ENCODE measurements around the gene BCL2L15.

The BCL2L15 gene

DNA sequence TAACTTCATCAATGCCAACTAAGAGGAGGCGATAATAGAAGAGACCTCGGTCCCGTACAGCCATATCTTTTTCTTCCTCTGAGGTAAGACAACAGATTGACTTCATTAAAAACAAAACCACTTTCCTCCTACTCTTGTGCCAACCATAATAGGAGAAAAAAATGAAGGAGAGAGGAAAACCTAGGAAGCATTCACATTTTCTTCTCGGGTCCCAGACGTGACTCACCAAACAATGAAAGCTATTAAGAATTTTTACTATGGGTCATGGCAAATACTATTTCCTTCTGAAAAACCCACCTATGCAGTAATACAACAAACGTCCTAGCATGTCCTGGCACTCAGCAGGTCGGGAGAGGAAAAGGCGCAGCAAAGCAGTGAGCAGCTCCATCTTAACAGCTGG is 8.6 kb upstream of the BCL2L15 start:
- Histone ChIP-seq H3K9ac (ENCODE audit: low read depth, low read length) (no peak overlapping the region), H3K36me3 (ENCODE audit: insufficient read depth, low read length) (peaks cover 11% of the 10 kb centered on the region), H3K4me1 (ENCODE audit: insufficient read depth, low read length) (no peaks in the 10 kb centered on the region), H3K9me3 (ENCODE audit: control insufficient read depth, insufficient read depth, low read length) (no peaks in the 10 kb centered on the region)

GRCh38 chr1:113895098-113895497 is 7.7 kb upstream of the BCL2L15 start:
- H3K4me1 ChIP-seq (ENCODE audit: insufficient read depth, low read length) = no peaks in the 10 kb centered on the region
- no peak overlapping the region for H3K9ac ChIP-seq (ENCODE audit: low read depth, low read length)
- H3K9me3 ChIP-seq (ENCODE audit: control insufficient read depth, insufficient read depth, low read length) = no peaks in the 10 kb centered on the region
- peaks cover 9% of the 10 kb centered on the region for H3K36me3 ChIP-seq (ENCODE audit: insufficient read depth, low read length)

GRCh38 chr1:113893267-113893666 is 5.9 kb upstream of the BCL2L15 start:
- H3K9ac ChIP-seq (ENCODE audit: low read depth, low read length) = no peak overlapping the region
- H3K9me3 ChIP-seq (ENCODE audit: control insufficient read depth, insufficient read depth, low read length) = no peaks in the 10 kb centered on the region
- H3K36me3 ChIP-seq (ENCODE audit: insufficient read depth, low read length) = peaks cover 2% of the 10 kb centered on the region
- no peaks in the 10 kb centered on the region for H3K4me1 ChIP-seq (ENCODE audit: insufficient read depth, low read length)

DNA sequence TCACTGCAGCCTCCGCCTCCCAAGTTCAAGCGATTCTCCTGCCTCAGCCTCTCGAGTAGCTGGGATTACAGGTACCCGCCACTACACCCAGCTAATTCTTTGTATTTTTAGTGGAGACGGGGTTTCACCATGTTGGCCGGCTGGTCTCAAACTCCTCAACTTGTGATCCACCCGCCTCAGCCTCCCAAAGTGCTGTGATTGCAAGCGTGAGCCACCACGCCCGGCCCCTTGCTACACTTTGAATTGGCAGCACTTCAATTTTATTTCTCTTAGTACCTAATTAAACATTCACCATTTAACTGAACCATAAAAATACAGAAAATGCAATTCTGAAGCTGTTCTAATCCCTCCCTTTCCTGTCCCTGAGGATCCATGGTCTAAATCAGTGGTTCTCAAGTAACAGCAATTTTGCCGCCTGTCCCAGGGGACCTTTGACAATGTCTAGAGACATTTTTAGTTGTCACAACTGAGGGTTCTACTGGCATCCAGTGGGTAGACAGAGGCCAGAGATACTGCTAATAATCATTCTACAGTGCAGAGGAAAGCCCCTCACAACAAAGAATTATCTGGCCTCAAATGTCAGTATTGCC is 4.3 kb upstream of the BCL2L15 start:
- H3K9me3 ChIP-seq (ENCODE audit: control insufficient read depth, insufficient read depth, low read length) = no peaks in the 10 kb centered on the region
- no peaks in the 10 kb centered on the region for H3K4me1 ChIP-seq (ENCODE audit: insufficient read depth, low read length)
- H3K9ac ChIP-seq (ENCODE audit: low read depth, low read length) = no peak overlapping the region
- peaks cover 2% of the 10 kb centered on the region; the same call in 1 of the 2 replicates for H3K36me3 ChIP-seq (ENCODE audit: insufficient read depth, low read length)

- H3K4me1 ChIP-seq (ENCODE audit: insufficient read depth, low read length) = no peaks in the 10 kb centered on the region
- no peak overlapping the region for H3K9ac ChIP-seq (ENCODE audit: low read depth, low read length)
- H3K36me3 ChIP-seq (ENCODE audit: insufficient read depth, low read length) = no peaks in the 10 kb centered on the region
- H3K9me3 ChIP-seq (ENCODE audit: control insufficient read depth, insufficient read depth, low read length) = no peaks in the 10 kb centered on the region
Measured at GRCh38 chr1:113890816-113891215, 3.4 kb upstream of the BCL2L15 start.

GRCh38 chr1:113886417-113887401 is 672 bp downstream of the BCL2L15 start:
- Histone ChIP-seq H3K9ac (ENCODE audit: low read depth, low read length) (no peak overlapping the region), H3K4me1 (ENCODE audit: insufficient read depth, low read length) (no peaks in the 10 kb centered on the region), H3K9me3 (ENCODE audit: control insufficient read depth, insufficient read depth, low read length) (no peaks in the 10 kb centered on the region), H3K36me3 (ENCODE audit: insufficient read depth, low read length) (no peaks in the 10 kb centered on the region)

GRCh38 chr1:113881661-113882060 is 5.7 kb downstream of the BCL2L15 start:
- H3K36me3 ChIP-seq (ENCODE audit: insufficient read depth, low read length) = no peaks in the 10 kb centered on the region
- no peaks in the 10 kb centered on the region for H3K4me1 ChIP-seq (ENCODE audit: insufficient read depth, low read length)
- no peak overlapping the region for H3K9ac ChIP-seq (ENCODE audit: low read depth, low read length)
- H3K9me3 ChIP-seq (ENCODE audit: control insufficient read depth, insufficient read depth, low read length) = no peaks in the 10 kb centered on the region

DNA sequence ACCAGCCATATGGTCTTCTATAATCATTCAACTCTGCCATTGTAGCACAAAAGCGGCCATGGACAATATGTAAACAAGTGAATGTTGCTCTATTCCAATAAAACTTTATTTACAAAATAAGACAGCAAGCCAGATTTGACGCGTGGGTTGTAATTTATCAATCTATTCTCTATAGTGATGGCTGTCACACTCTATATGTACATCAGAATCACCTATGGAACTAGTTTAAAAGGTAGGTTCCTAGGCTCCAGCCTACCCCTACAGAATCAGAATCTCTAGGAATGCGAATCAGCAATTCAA is 7.7 kb downstream of the BCL2L15 start:
- Histone ChIP-seq H3K4me1 (ENCODE audit: insufficient read depth, low read length) (no peaks in the 10 kb centered on the region), H3K9me3 (ENCODE audit: control insufficient read depth, insufficient read depth, low read length) (no peaks in the 10 kb centered on the region), H3K36me3 (ENCODE audit: insufficient read depth, low read length) (no peaks in the 10 kb centered on the region), H3K9ac (ENCODE audit: low read depth, low read length) (no peak overlapping the region)

DNA sequence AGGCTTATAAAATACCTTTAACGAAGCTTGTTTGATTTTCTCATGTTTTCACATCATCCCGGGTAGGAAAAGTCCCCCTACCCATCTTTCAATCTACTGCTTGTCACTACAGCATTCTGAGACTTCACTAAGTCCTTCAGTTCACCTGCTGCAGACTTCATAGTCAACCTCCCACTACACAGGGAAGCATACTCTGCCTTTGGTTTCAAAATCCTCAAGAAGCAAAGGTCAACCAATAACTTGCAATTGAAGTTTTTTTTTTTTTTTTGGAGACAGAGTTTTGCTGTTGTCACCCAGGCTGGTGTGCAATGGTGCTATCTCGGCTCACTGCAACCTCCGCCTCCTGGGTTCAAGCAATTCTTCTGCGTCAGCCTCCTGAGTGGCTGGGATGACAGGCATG is 11.2 kb downstream of the BCL2L15 start:
- Histone ChIP-seq H3K9ac (ENCODE audit: low read depth, low read length) (no peak overlapping the region), H3K9me3 (ENCODE audit: control insufficient read depth, insufficient read depth, low read length) (no peaks in the 10 kb centered on the region), H3K4me1 (ENCODE audit: insufficient read depth, low read length) (peaks cover 5% of the 10 kb centered on the region; the same call in 1 of the 2 replicates), H3K36me3 (ENCODE audit: insufficient read depth, low read length) (no peaks in the 10 kb centered on the region)

DNA sequence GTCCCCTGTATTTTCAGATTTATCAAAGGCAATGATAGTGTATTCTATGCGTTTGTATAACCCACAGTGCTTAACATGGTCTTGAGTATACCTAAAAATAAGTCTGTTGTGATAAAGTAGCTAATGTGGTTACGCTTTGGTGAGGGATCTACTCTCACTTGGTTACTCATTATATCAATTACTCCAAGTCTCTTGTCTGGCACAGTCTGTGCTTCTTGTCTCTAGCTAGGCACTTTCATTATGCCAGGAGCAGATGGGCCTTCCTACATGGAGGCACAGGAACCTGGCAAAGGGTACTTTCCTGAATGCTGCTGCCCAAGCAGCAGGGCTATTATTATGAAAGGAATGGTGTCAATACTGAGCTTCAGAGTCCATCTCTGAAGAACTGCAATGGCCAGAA is 11.7 kb downstream of the BCL2L15 start:
- Histone ChIP-seq H3K36me3 (ENCODE audit: insufficient read depth, low read length) (no peaks in the 10 kb centered on the region), H3K9ac (ENCODE audit: low read depth, low read length) (no peak overlapping the region), H3K4me1 (ENCODE audit: insufficient read depth, low read length) (peaks cover 5% of the 10 kb centered on the region; the same call in 1 of the 2 replicates), H3K9me3 (ENCODE audit: control insufficient read depth, insufficient read depth, low read length) (no peaks in the 10 kb centered on the region)

- H3K9me3 ChIP-seq (ENCODE audit: control insufficient read depth, insufficient read depth, low read length) = no peaks in the 10 kb centered on the region
- H3K4me1 ChIP-seq (ENCODE audit: insufficient read depth, low read length) = peaks cover 5% of the 10 kb centered on the region; the same call in 1 of the 2 replicates
- no peaks in the 10 kb centered on the region for H3K36me3 ChIP-seq (ENCODE audit: insufficient read depth, low read length)
- H3K9ac ChIP-seq (ENCODE audit: low read depth, low read length) = no peak overlapping the region
Measured at GRCh38 chr1:113874012-113874879, 13.1 kb downstream of the BCL2L15 start.

GRCh38 chr1:113872219-113872935 is 15.0 kb downstream of the BCL2L15 start:
- Histone ChIP-seq H3K9me3 (ENCODE audit: control insufficient read depth, insufficient read depth, low read length) (no peaks in the 10 kb centered on the region), H3K9ac (ENCODE audit: low read depth, low read length) (no peak overlapping the region), H3K36me3 (ENCODE audit: insufficient read depth, low read length) (no peaks in the 10 kb centered on the region), H3K4me1 (ENCODE audit: insufficient read depth, low read length) (peaks cover 5% of the 10 kb centered on the region; the same call in 1 of the 2 replicates)

DNA sequence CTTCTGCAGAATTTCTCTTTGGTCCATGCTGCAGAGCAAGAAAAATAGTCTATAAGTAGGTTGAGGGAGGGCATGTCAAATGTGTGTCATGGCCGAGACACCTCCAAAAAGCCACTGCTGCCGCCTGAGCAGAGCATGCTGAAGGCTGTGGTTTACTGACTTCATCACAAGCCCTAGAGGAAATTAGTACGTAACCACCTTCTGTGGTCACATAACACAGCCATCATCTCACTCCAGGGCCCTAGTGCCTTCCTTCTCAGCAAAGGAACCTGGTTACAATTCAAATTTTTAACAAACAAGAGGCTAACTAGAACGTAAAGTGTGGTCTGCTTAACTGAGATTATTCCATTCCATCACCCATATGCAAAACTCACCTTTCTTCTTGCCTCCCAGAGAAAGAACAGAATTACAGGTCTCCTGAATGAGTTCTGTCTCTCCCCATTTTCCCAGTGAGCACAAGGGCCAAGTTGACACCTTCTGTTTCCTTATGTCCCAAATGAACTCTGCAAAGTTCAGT is 15.7 kb downstream of the BCL2L15 start, which contains the start of gene PTPN22:
Gene PTPN22 (minus strand): TSS at position 116 of the 517 bp plus-strand sequence.
- peaks cover 5% of the 10 kb centered on the region; the same call in 1 of the 2 replicates for H3K4me1 ChIP-seq (ENCODE audit: insufficient read depth, low read length)
- H3K9me3 ChIP-seq (ENCODE audit: control insufficient read depth, insufficient read depth, low read length) = no peaks in the 10 kb centered on the region
- H3K9ac ChIP-seq (ENCODE audit: low read depth, low read length) = no peak within 1 kb of the TSS
- H3K36me3 ChIP-seq (ENCODE audit: insufficient read depth, low read length) = no peaks in the 10 kb centered on the region

Measured in ES-I3 (cell line).